Upper lobe of left lung (tissue), 4 donors: ENCODE results near the gene PLXND1.

ENCODE experiments used
- POLR2AphosphoS5 ChIP-seq, 2 donors: sonication (generic); formaldehyde crosslinking; IDR thresholded peaks; one replicate each; pipeline ENCODE4 v1.5.1; 2017; ENCODE audit warnings: antibody characterized with exemption in 2 of 2
- TF ChIP-seq, protein P1 (sequence below), 6 experiments: fragments of 450-650 bp in 4 of 6; fragments of 200-600 bp in 2 of 6; sonication (generic) in 2 of 6; IDR thresholded peaks; one replicate each; pipeline ENCODE4 v1.5.1; 2016 to 2019; ENCODE audit warnings: antibody characterized with exemption in 6 of 6

DNA sequence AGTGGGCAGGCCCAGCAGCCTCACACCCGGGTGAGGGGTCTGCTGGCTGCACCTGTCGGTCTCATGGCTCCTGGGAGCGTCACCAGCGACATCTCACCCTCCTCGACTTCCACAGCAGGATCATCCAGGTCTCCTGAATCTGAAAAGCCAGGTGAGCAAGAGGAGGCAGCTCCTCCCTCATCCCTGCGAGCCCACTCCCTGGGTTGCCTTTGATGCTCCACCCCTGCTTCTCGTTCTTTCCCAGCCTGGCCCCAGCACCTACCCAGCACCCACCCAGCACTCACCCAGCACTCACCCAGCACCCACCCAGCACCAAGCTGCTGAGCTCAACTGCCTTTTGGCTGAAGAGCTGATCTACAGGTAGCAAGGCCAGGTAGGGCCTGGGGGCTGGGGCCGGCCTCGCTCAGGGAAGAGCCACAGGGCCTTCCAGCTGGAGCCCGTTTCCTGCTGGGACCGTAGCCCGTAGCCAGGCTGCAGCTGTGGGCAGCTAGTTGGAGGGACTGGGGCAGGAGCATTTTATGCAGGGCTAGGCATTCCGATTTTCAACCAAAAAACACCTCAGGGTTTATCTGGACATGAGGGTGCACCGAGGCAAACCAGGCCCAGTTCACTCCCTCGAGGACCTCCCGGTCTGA is 63.2 kb downstream of the PLXND1 start, which contains the start of gene H1-8:
- TF ChIP-seq, protein P1, sequence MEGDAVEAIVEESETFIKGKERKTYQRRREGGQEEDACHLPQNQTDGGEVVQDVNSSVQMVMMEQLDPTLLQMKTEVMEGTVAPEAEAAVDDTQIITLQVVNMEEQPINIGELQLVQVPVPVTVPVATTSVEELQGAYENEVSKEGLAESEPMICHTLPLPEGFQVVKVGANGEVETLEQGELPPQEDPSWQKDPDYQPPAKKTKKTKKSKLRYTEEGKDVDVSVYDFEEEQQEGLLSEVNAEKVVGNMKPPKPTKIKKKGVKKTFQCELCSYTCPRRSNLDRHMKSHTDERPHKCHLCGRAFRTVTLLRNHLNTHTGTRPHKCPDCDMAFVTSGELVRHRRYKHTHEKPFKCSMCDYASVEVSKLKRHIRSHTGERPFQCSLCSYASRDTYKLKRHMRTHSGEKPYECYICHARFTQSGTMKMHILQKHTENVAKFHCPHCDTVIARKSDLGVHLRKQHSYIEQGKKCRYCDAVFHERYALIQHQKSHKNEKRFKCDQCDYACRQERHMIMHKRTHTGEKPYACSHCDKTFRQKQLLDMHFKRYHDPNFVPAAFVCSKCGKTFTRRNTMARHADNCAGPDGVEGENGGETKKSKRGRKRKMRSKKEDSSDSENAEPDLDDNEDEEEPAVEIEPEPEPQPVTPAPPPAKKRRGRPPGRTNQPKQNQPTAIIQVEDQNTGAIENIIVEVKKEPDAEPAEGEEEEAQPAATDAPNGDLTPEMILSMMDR (IDR thresholded peaks at IDR 0.05): no peak
- no peak for TF ChIP-seq POLR2AphosphoS5 (IDR thresholded peaks at IDR 0.05)
